GM23248 (cell line): ENCODE measurements around the gene PKHD1. TPM values are rescaled to one million over a fixed set of nuclear protein-coding genes. Genes with fewer than 3 reads are reported as not detected.

Experiments used
- DNase-seq: peaks from one replicate; pipeline ENCODE4 v3.0.0-alpha.2; 2015
- H2AFZ ChIP-seq: fragments of 200-600 bp; sonication (generic); 2 replicates; pipeline ENCODE4 v1.6.1; 2016; ENCODE audit warnings: antibody characterized with exemption
- H3F3A ChIP-seq: fragments of 200-600 bp; sonication (generic); 2 replicates; pipeline ENCODE4 v1.6.1; 2016; ENCODE audit warnings: mild to moderate bottlenecking, antibody characterized with exemption, mixed run types; ENCODE audit not compliant: insufficient read depth
- H3K27ac ChIP-seq: fragments of 200-600 bp; sonication (generic); 2 replicates; pipeline ENCODE4 v1.5.1; 2016; ENCODE audit warnings: mild to moderate bottlenecking
- H3K27me3 ChIP-seq: fragments of 200-600 bp; sonication (generic); replicated peaks from 2 replicates; pipeline ENCODE4 v1.6.1; 2016; ENCODE audit warnings: mild to moderate bottlenecking; ENCODE audit not compliant: insufficient read depth
- H3K36me3 ChIP-seq: fragments of 200-600 bp; sonication (generic); 2 replicates; pipeline ENCODE4 v1.6.1; 2016; ENCODE audit warnings: low read depth, mild to moderate bottlenecking
- H3K4me1 ChIP-seq: fragments of 200-600 bp; sonication (generic); 2 replicates; pipeline ENCODE4 v1.6.1; 2016; ENCODE audit warnings: mild to moderate bottlenecking; ENCODE audit not compliant: insufficient read depth
- H3K4me2 ChIP-seq: fragments of 200-600 bp; sonication (generic); one replicate; pipeline ENCODE4 v1.6.1; 2016; ENCODE audit warnings: mild to moderate bottlenecking; ENCODE audit not compliant: unreplicated experiment
- H3K4me3 ChIP-seq: fragments of 200-600 bp; sonication (generic); 2 replicates; pipeline ENCODE4 v1.5.1; 2016; ENCODE audit warnings: mild to moderate bottlenecking
- H3K79me2 ChIP-seq: fragments of 200-600 bp; sonication (generic); 2 replicates; pipeline ENCODE4 v1.6.1; 2016; ENCODE audit warnings: mild to moderate bottlenecking; ENCODE audit not compliant: insufficient read depth
- H3K9ac ChIP-seq: fragments of 200-600 bp; sonication (generic); 2 replicates; pipeline ENCODE4 v1.6.1; 2016; ENCODE audit warnings: mild to moderate bottlenecking
- H3K9me2 ChIP-seq: fragments of 200-600 bp; sonication (generic); 2 replicates; pipeline ENCODE4 v1.6.1; 2016; ENCODE audit warnings: mixed run types, mild to moderate bottlenecking, moderate library complexity; ENCODE audit not compliant: insufficient read depth
- H3K9me3 ChIP-seq: fragments of 200-600 bp; sonication (generic); one replicate; pipeline ENCODE4 v1.6.1; 2017; ENCODE audit warnings: low read depth
- H4K20me1 ChIP-seq: fragments of 200-600 bp; sonication (generic); 2 replicates; pipeline ENCODE4 v1.6.0; 2016; ENCODE audit not compliant: insufficient read depth
- EZH2 ChIP-seq: fragments of 200-600 bp; sonication (generic); IDR thresholded peaks from 2 replicates; pipeline ENCODE4 v1.6.1; 2018; ENCODE audit warnings: antibody characterized with exemption, mild to moderate bottlenecking; ENCODE audit not compliant: insufficient read depth, poor library complexity, severe bottlenecking
- EZH2phosphoT487 ChIP-seq: fragments of 200-600 bp; sonication (generic); IDR thresholded peaks from 2 replicates; pipeline ENCODE4 v1.6.1; 2018; ENCODE audit warnings: antibody characterized with exemption, moderate library complexity, mild to moderate bottlenecking, low read depth; ENCODE audit not compliant: insufficient read depth
- WGBS, 2 experiments: methylation state at CpG; one replicate each; pipeline ENCODE4 v1.1.6; 2015 to 2017; ENCODE audit warnings: low lambda C conversion rate in 2 of 2, low coverage in 1 of 2; ENCODE audit errors: missing lambda C conversion rate in 2 of 2; 5-methylcytosine and 5-hydroxymethylcytosine counted together
- in situ Hi-C: fragments of 300-500 bp; cut with MboI; formaldehyde crosslinking; loops from 2 replicates; pipeline ENCODE4 v1.15.0; 2020
- polyA plus RNA-seq: library from polyadenylated mRNA; unstranded; fragments of >200 nt; fragmentation: Nextera tagmentation; extraction: Ambion mirVana; gene quantifications from 2 replicates; pipeline ENCODE4 v1.2.1, GENCODE V29; 2016
- total RNA-seq: library from RNA; depleted of rRNA; stranded (reverse); fragments of >200 nt; shearing (Covaris generic); gene quantifications from 2 replicates; pipeline ENCODE4 v1.2.3, GENCODE V29; 2014

The PKHD1 gene
- total and polyA plus RNA-seq, 2 experiments from 2014 or later = not detected

GRCh38 chr6:52077180-52077884, 10.1 kb downstream of the PKHD1 start:
- no peaks in the 10 kb centered on the region for H3K9me3 ChIP-seq
- TF ChIP-seq EZH2phosphoT487 (no peak), EZH2 (no peak)
- no peak overlapping the region for H3K27ac ChIP-seq
- H3K9ac ChIP-seq = no peak overlapping the region
- H3K4me1 ChIP-seq = no peaks in the 10 kb centered on the region
- no peaks in the 10 kb centered on the region for H4K20me1 ChIP-seq
- no peak for DNase-seq
- H3K4me2 ChIP-seq = no peak overlapping the region
- no peaks in the 10 kb centered on the region for H3K36me3 ChIP-seq
- H3K9me2 ChIP-seq = no peaks in the 10 kb centered on the region
- H2AFZ ChIP-seq = no peak overlapping the region
- H3F3A ChIP-seq = no peaks in the 10 kb centered on the region
- no peak overlapping the region for H3K4me3 ChIP-seq
- 9 to 17% methylated on average over 3 of the region's 3 CpGs for WGBS, 2 experiments
- 0 out of 2 replicates have a peak, but pooled peaks cover 5% of the 10 kb centered on the region for H3K27me3 ChIP-seq
- in situ Hi-C loops = no loop called here
- no peaks in the 10 kb centered on the region for H3K79me2 ChIP-seq

GRCh38 chr6:52076791-52077179, 10.6 kb downstream of the PKHD1 start:
- Histone ChIP-seq H3K4me2 (no peak overlapping the region), H3K9ac (no peak overlapping the region), H3K4me1 (no peaks in the 10 kb centered on the region), H4K20me1 (no peaks in the 10 kb centered on the region), H2AFZ (no peak overlapping the region), H3K27me3 (0 out of 2 replicates have a peak, but pooled peaks cover 5% of the 10 kb centered on the region), H3K36me3 (no peaks in the 10 kb centered on the region), H3K9me3 (no peaks in the 10 kb centered on the region), H3K4me3 (no peak overlapping the region), H3F3A (no peaks in the 10 kb centered on the region), H3K27ac (no peak overlapping the region), H3K9me2 (no peaks in the 10 kb centered on the region), H3K79me2 (no peaks in the 10 kb centered on the region)
- no peak for TF ChIP-seq EZH2phosphoT487
- no peak for TF ChIP-seq EZH2
- in situ Hi-C loops = no loop called here
- WGBS, 2 experiments = 17 to 21% methylated on average over 4 of the region's 4 CpGs
- DNase-seq = no peak

GRCh38 chr6:52074716-52075115, 12.7 kb downstream of the PKHD1 start:
- H3K9me3 ChIP-seq = no peaks in the 10 kb centered on the region
- no peaks in the 10 kb centered on the region for H3K79me2 ChIP-seq
- no peak overlapping the region for H3K4me3 ChIP-seq
- no peak overlapping the region for H3K4me2 ChIP-seq
- H3K9me2 ChIP-seq = no peaks in the 10 kb centered on the region
- H3K4me1 ChIP-seq = no peaks in the 10 kb centered on the region
- no peaks in the 10 kb centered on the region for H3K36me3 ChIP-seq
- H3K27ac ChIP-seq = no peak overlapping the region
- 1% methylated on average over 5 of the region's 5 CpGs for WGBS, 2 experiments
- H3F3A ChIP-seq = no peaks in the 10 kb centered on the region
- no peak overlapping the region for H2AFZ ChIP-seq
- H3K27me3 ChIP-seq = 0 out of 2 replicates have a peak, but pooled peaks cover 5% of the 10 kb centered on the region
- no peak for DNase-seq
- no peaks in the 10 kb centered on the region for H4K20me1 ChIP-seq
- no peak for TF ChIP-seq EZH2
- TF ChIP-seq EZH2phosphoT487 = no peak
- H3K9ac ChIP-seq = no peak overlapping the region
- in situ Hi-C loops = no loop called here

- no peak overlapping the region for H2AFZ ChIP-seq
These were observed 13.3 kb downstream of the PKHD1 start for GRCh38 chr6:52074155-52074554.

More at GRCh38 chr6:52074155-52074554, 13.3 kb downstream of the PKHD1 start:
- Histone ChIP-seq H3K79me2 (no peaks in the 10 kb centered on the region), H3K4me2 (no peak overlapping the region), H3F3A (no peaks in the 10 kb centered on the region), H3K9ac (no peak overlapping the region), H3K9me2 (no peaks in the 10 kb centered on the region), H3K4me3 (no peak overlapping the region), H3K27me3 (0 out of 2 replicates have a peak, but pooled peaks cover 5% of the 10 kb centered on the region), H3K4me1 (no peaks in the 10 kb centered on the region), H3K36me3 (no peaks in the 10 kb centered on the region), H3K9me3 (no peaks in the 10 kb centered on the region), H4K20me1 (no peaks in the 10 kb centered on the region), H3K27ac (no peak overlapping the region)
- 9 to 12% methylated on average over 2 of the region's 2 CpGs for WGBS, 2 experiments
- TF ChIP-seq EZH2phosphoT487 (no peak), EZH2 (no peak)
- DNase-seq = no peak
- in situ Hi-C loops = no loop called here
